Amniotic epithelial cell (primary cell): ENCODE results near the gene ROCK2.

Experiments used
- DNase-seq: peaks from one replicate; pipeline ENCODE4 v3.0.0-alpha.2; 2010; ENCODE audit warnings: low read depth

ROCK2 gene

GRCh38 chr2:11367170-11367730 lies 22.8 kb upstream of the ROCK2 start:
- no peak for DNase-seq

- no peak for DNase-seq
Observed at GRCh38 chr2:11366326-11366741, 21.9 kb upstream of the ROCK2 start.

DNA sequence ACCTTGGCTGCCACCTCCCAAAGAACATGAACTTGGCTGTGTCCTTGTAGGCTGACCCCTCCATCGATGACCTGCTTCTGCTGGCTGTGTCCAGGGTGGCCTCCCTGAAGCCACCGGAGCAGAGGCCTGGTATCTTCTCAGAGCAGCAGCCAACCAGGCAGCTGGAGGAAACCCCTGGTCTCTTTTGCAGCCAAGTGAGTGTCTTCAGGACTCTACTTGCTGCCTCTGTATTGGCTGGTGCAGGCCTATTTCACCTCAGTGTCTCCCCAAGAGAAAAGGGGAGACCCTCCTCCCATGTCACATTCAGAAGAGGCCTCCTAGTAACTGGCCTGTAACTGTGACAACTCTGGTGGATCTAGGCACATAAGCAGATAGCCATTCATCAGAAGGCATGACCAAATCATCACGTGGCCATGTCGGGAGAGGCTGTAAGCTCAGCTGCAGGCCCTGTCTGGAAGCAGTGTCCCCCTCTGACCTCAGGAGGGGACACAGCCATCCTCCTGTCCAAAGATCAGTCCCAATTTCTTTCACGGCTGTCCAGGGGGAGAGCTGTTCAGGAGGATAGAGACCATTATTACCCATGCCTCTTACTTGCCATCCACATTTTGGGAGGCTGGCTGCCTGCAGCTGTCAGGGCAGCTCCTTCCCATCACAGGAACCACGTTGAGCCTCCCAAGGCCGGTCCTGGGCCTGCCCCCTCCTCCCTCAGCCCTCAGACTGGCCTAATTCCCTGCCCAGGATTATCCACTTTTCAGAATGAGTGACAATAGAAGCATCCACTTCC lies 20.9 kb upstream of the ROCK2 start:
- DNase-seq = no peak

GRCh38 chr2:11364565-11364887 lies 20.1 kb upstream of the ROCK2 start:
- no peak for DNase-seq

- no peak for DNase-seq
Observed at GRCh38 chr2:11363868-11364564, 19.6 kb upstream of the ROCK2 start.

DNA sequence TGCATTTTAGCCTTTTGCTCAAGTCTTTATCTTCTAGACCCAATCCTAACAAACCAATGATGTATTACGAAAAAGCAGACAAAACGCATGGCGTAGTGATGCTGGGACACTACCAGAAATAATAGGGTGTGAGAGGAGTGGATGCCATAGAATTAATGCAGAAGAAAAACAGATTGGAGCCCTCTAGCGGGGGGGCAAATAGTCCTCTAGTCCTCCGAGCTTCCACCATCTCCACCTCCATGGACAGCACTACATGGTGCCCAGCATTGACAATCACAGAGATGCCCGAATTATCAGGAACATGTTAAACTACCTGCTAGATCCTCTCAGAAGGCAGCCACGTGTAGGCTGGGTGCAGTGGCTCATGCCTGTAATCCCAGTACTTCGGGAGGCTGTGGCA lies 15.4 kb upstream of the ROCK2 start:
- no peak for DNase-seq

DNA sequence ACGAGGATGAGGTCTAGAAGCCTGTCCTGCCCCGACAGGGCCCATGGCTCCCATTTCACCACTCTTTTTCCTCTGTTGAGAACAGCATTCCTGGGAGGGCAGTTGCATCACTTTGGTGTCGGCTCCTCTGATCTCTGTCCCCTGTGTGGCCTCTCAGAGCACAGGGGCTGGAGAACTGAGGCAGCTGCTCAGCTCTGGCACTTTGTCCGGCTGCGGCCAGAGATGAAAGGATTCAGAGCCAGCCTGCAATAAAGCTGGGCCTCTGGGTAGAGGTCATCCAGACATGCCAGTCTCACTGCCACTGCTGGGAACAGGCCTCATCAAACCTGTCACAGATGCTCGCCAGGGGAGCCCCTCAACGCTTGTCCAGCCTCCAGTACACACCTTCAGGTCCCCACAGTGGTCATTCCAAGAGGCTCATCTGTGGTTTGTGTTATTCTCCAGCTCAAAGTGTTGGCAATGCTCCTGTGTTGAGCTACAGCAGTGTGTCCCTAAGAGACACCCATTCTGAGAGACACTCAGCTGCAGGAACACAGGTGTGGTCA lies 13.1 kb upstream of the ROCK2 start:
- DNase-seq = peak; percentile 61

GRCh38 chr2:11356764-11357163 lies 12.3 kb upstream of the ROCK2 start:
- no peak for DNase-seq

DNA sequence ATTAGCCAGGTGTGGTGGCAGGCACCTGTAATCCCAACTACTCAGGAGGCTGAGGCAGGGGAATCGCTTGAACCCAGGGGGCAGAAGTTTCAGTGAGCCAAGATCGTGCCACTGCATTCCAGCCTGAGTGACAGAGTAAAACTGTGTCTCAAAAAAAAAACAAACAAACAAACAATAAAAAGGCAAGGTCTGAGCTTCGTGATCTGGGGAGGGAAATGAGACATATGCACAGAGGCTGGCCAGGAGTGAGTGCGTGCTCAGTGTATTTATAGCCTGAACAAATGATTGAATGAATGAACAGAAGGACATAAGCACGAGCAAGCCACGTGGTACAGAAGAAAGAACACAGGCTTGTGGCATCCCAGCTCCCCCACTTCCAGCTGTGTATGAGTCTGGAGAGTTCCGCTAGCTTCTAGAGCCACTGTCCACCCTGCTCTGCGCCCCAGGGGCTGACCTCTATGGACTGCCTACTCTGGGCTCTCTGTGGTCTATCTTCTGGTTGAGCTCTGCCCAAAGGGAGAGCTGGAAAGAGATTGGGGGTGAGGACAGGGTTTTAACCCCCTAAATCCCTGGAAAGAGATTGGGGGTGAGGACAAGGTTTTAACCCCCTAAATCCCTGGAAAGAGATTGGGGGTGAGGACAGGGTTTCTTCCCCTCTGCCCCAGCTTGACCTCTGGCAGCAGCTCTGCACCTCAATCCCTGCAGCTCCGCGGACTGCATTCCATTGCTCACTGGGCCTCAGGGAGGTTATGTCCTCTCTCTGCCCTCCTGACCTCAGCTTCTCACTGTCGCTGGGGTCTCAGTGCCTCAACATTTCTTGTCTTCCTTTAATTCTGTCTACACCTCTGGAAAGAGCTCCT lies 11.0 kb upstream of the ROCK2 start:
- DNase-seq = no peak

GRCh38 chr2:11354363-11355154 lies 10.1 kb upstream of the ROCK2 start:
- DNase-seq = no peak

- no peak for DNase-seq
Observed at GRCh38 chr2:11352781-11353537, 8.5 kb upstream of the ROCK2 start.

DNA sequence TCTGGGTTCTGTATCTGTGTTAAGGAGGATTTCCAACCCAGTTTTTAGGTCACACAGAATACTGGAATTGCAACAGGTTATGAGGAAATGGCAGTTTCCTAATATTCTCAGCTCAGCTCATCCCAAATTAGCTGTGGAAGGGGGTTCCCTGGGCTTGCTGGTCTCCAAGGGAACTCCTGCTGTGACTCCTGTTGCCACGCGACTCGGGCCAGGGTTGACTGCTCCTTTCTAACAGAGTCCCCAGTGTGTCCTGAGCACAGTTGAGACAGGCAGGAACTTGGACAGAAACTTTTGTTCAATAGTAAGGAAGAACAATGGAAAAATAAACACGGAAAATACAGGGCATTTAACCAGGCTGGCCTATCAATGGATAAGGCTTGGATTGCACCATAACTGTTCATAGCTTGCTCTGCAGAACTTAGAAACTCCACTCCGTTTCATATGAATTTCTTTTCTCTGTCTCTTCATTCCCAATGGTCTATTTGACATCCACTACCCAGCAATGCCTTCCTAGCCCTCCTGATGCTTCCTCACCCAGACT lies 3.8 kb upstream of the ROCK2 start:
- DNase-seq = no peak

DNA sequence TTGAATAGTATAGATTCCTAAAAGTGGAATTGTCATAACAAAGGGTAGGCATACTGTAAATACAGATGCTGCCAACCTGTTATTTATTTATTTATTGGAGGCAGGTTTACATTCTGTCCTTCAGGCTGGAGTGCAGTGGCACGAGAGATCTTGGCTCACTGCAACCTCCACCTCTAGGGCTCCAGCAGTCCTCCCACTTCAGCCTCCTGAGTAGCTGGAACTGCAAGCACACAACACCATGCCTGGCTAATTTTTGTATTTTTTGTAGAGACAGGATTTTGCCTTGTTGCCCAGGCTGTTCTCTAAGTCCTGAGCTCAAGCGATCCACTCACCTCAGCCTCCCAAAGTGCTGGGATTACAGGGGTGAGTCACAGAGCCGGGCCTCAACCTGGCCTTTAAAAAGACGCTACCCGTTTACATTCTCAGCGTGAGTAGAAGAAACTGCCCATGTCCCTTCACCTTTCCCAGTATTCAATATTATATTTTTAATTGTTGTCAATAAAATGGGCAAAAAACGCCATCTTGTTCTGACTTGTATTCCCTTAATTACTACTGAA lies 3.0 kb upstream of the ROCK2 start:
- DNase-seq = no peak

- no peak for DNase-seq
Observed at GRCh38 chr2:11346023-11346482, 1.6 kb upstream of the ROCK2 start.

- DNase-seq = peak; percentile 56
Observed at GRCh38 chr2:11344956-11345677, 681 bp upstream of the ROCK2 start.

GRCh38 chr2:11343650-11344341 lies 640 bp downstream of the ROCK2 start:
- no peak for DNase-seq

DNA sequence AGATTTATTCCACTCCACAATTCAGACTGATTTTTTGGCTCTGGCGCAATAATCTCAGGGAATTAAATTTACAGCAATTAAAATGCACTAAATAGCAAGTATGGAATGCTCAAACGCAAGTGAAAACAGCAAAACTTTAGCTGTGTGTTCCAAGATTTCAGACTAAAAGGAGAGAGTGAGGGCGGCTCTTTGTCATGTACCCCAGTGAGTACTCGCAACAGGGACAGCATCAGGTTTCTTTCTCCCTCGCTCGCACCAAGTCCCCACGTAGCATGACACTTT lies 1.1 kb downstream of the ROCK2 start:
- DNase-seq = no peak

DNA sequence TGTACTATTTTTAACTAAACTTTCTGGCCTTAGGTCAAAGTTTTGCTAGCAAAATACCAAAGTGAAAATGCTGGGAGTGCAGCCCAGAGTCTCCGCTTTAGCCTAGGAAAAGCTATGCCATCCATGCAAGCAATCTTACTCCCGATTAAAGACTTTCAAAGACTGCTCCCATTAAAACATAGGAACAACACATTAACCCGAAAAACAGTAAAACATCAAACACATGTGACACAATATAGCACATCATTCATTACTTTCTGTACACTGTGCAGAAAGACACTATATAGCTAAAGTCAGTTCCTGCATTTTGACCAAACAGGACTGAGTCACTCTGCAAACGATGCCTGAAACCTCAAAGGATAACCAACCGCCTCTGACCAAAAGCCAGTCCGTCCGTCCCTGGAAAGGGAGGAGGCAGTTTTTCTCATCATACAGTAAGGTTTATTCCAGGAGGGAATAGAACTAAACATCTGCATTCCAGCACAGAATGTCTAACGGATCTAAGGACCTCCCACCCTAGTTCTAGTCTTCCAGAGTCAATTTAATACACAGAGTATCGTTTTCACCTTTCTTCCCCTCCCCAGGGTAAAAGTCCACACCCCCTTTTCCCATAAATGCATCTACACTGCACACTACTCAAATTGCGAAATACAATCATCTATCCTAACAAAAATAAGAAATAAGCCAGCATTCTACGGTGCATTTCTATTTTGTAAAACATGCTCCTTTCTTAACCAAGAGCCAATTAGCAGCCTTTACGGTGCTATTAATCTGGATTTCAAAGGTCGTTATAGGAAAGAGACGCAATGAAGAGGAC lies 1.7 kb downstream of the ROCK2 start:
- peak; percentile 74 for DNase-seq
